Neuronal stem cell (in vitro differentiated cells): ENCODE measurements around the gene OR5A2. TPM values are rescaled to one million over a fixed set of nuclear protein-coding genes. Genes with fewer than 3 reads are reported as not detected.
A peak's percentile ranks its signal among the peaks of the same experiment; 100 is the strongest.

Experiments
- DNase-seq: peaks from one replicate; pipeline ENCODE4 v3.0.0-alpha.2; 2013; ENCODE audit warnings: low spot score
- H2AFZ ChIP-seq: one replicate; pipeline ENCODE4 v1.6.1; 2013; ENCODE audit warnings: mild to moderate bottlenecking, low read length, inconsistent platforms
- H2AK5ac ChIP-seq: 2 replicates; pipeline ENCODE4 v1.6.1; 2013; ENCODE audit warnings: low read depth, mild to moderate bottlenecking, inconsistent platforms, low read length, moderate library complexity, mixed read lengths
- H2BK120ac ChIP-seq: 2 replicates; pipeline ENCODE4 v1.6.1; 2013; ENCODE audit warnings: low read depth, mild to moderate bottlenecking, inconsistent platforms, low read length, moderate library complexity, mixed read lengths
- H2BK12ac ChIP-seq: one replicate; pipeline ENCODE4 v1.6.1; 2013; ENCODE audit warnings: low read length, inconsistent platforms
- H2BK15ac ChIP-seq: 2 replicates; pipeline ENCODE4 v1.6.1; 2013; ENCODE audit warnings: mild to moderate bottlenecking, low read length, inconsistent platforms, mixed read lengths
- H2BK5ac ChIP-seq: one replicate; pipeline ENCODE4 v1.6.1; 2013; ENCODE audit warnings: inconsistent platforms, mild to moderate bottlenecking, low read length, moderate library complexity
- H3K14ac ChIP-seq: one replicate; pipeline ENCODE4 v1.6.1; 2013; ENCODE audit warnings: low read length, inconsistent platforms
- H3K18ac ChIP-seq: 2 replicates; pipeline ENCODE4 v1.6.1; 2013; ENCODE audit warnings: low read length, inconsistent platforms
- H3K23ac ChIP-seq: 2 replicates; pipeline ENCODE4 v1.6.1; 2013; ENCODE audit warnings: low read depth, mild to moderate bottlenecking, mixed read lengths, low read length, inconsistent platforms; ENCODE audit not compliant: poor library complexity
- H3K27ac ChIP-seq: replicated peaks from 3 replicates; pipeline ENCODE4 v1.5.1; 2013; ENCODE audit warnings: low read length, inconsistent platforms
- H3K27me3 ChIP-seq, 3 experiments: 2 replicates each; pipeline ENCODE4 v1.6.1; 2013; ENCODE audit warnings: low read length in 3 of 3, mild to moderate bottlenecking in 2 of 3, inconsistent platforms in 1 of 3, low read depth in 1 of 3, mixed read lengths in 1 of 3, moderate library complexity in 1 of 3; ENCODE audit not compliant: control insufficient read depth in 3 of 3, insufficient read depth in 3 of 3
- H3K36me3 ChIP-seq, 2 donors: replicated peaks in 1 of 2; 2 replicates each; pipeline ENCODE4 v1.6.1; 2013; ENCODE audit warnings: low read length in 2 of 2; ENCODE audit not compliant: control insufficient read depth in 2 of 2, insufficient read depth in 2 of 2
- H3K4ac ChIP-seq: 2 replicates; pipeline ENCODE4 v1.6.1; 2013; ENCODE audit warnings: inconsistent platforms, mild to moderate bottlenecking, low read length, moderate library complexity
- H3K4me1 ChIP-seq, 2 donors: 1 replicate in 1 of 2; 2 replicates in 1 of 2; pipeline ENCODE4 v1.6.1; 2013; ENCODE audit warnings: low read length in 2 of 2, low read depth in 1 of 2; ENCODE audit not compliant: control insufficient read depth in 2 of 2, insufficient read depth in 1 of 2
- H3K4me2 ChIP-seq: one replicate; pipeline ENCODE4 v1.6.1; 2013; ENCODE audit warnings: mild to moderate bottlenecking, low read length, inconsistent platforms; ENCODE audit not compliant: insufficient read depth, poor library complexity, severe bottlenecking
- H3K4me3 ChIP-seq, 2 donors: 2 replicates each; pipeline ENCODE4 v1.5.1; 2013; ENCODE audit warnings: low read length in 2 of 2, mild to moderate bottlenecking in 2 of 2, inconsistent platforms in 1 of 2, moderate library complexity in 1 of 2
- H3K79me1 ChIP-seq: one replicate; pipeline ENCODE4 v1.6.1; 2013; ENCODE audit warnings: low read depth, mild to moderate bottlenecking, inconsistent platforms, low read length, moderate library complexity
- H3K9ac ChIP-seq: one replicate; pipeline ENCODE4 v1.6.1; 2013; ENCODE audit warnings: mild to moderate bottlenecking, low read depth, low read length, inconsistent platforms; ENCODE audit not compliant: poor library complexity
- H3K9me3 ChIP-seq, 2 donors: replicated peaks in 1 of 2; 2 replicates each; pipeline versions ENCODE3 to v1.6.1; 2013; ENCODE audit warnings: low read length in 2 of 2, mild to moderate bottlenecking in 2 of 2, inconsistent platforms in 1 of 2, low read depth in 1 of 2, mixed read lengths in 1 of 2, moderate library complexity in 1 of 2; ENCODE audit not compliant: control insufficient read depth in 2 of 2, insufficient read depth in 1 of 2
- H4K8ac ChIP-seq: one replicate; pipeline ENCODE4 v1.6.1; 2013; ENCODE audit warnings: low read depth, mild to moderate bottlenecking, inconsistent platforms, low read length, moderate library complexity
- H4K91ac ChIP-seq: one replicate; pipeline ENCODE4 v1.6.1; 2013; ENCODE audit warnings: low read length, low read depth, mild to moderate bottlenecking, inconsistent platforms; ENCODE audit not compliant: poor library complexity
- WGBS, 2 donors: extraction: QIAGEN DNeasy Blood & Tissue Kit; methylation state at CpG; one replicate each; pipeline ENCODE4 v1.1.7; 2013; ENCODE audit warnings: missing lambda C conversion rate in 2 of 2, mixed read lengths in 1 of 2; ENCODE audit not compliant: insufficient read length in 2 of 2, insufficient replicate concordance in 1 of 2; ENCODE audit errors: extremely low coverage in 2 of 2; 5-methylcytosine and 5-hydroxymethylcytosine counted together
- polyA plus RNA-seq, 2 experiments: library from polyadenylated mRNA; stranded (reverse); fragments of 200-250 nt; gene quantifications; one replicate each; pipeline ENCODE4 v1.2.3, GENCODE V29; 2013

The OR5A2 gene, protein sequence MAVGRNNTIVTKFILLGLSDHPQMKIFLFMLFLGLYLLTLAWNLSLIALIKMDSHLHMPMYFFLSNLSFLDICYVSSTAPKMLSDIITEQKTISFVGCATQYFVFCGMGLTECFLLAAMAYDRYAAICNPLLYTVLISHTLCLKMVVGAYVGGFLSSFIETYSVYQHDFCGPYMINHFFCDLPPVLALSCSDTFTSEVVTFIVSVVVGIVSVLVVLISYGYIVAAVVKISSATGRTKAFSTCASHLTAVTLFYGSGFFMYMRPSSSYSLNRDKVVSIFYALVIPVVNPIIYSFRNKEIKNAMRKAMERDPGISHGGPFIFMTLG
- not detected for polyA plus RNA-seq (2013, experiment 1 of 2)
- under 0.01 TPM for polyA plus RNA-seq (2013, experiment 2 of 2)

DNA sequence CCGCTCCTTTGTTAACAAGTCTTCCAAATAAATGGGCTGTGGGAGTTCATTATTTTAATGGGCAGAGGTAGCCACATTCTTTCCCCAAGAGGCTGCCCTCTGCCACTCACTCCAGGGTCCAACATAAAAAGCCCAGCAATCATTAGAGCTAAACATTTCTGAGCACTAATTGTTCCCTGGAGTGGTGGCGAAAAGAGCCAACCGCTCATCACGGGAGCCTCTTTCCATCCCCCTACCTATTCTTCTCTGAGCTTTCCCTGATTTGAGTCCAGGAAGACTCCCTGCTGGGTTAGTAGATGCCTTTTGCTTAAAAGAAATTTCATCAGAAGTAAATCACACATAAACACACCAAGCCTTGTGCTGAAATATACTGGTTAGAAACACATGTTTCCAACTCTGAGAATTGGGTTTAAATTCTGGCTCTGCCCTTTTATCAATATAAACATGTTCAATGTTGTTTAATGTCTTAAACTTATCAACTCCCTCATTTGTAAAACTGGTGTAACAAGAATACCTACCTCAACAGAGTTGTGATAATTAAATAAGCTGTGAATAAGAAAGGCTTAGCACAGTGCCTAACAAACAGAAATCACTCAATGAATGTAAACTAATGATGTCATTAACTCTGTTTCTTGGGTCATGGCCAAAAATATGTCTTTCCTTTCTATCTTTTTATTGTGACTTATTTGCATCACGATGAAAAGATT, at the start of gene OR5A2:
TSS of gene OR5A2 (minus strand) at position 53 of the 707 bp plus-strand sequence. CDS start 3,460 bp downstream, outside the sequence.
- H3K27ac ChIP-seq, result peak within 1 kb of the TSS; percentile 93
- WGBS, 2 donors, result no CpG with 5 or more reads among the region's 5 CpGs
- H3K4me3 ChIP-seq, result no peak within 1 kb of the TSS

DNA sequence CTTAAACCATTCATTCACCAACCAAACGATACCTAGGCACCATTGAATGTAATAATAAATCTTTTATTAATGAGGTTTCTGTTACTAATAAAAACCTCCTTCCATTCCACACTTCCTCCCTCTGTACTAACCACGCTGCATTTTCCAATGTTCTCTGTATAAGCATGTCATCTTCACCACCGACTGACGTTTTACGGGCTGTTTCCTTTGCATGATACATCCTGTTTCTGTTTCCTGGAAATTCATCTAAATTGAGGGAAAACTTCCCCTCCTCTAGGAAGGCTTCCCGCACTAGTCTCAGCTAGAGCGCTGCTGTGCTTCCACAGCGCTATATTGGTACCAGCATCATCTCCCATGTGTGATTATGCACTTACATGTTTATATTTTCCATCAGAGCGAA, 49.0 kb upstream of the OR5A2 start:
- Histone ChIP-seq H4K91ac (no peak overlapping the region), H3K27ac (no peak overlapping the region), H2AFZ (no peak overlapping the region), H3K18ac (no peak overlapping the region), H3K23ac (no peak overlapping the region), H2BK5ac (no peak overlapping the region), H2BK15ac (no peak overlapping the region), H3K79me1 (no peaks in the 10 kb centered on the region), H2BK120ac (no peak overlapping the region), H2AK5ac (no peak overlapping the region), H3K4me2 (no peak overlapping the region), H3K14ac (no peak overlapping the region), H3K9me3 (no peaks in the 10 kb centered on the region), H2BK12ac (no peak overlapping the region), H3K27me3 (no peaks in the 10 kb centered on the region), H3K36me3 (no peaks in the 10 kb centered on the region), H3K4me3 (no peak overlapping the region), H3K4me1 (no peaks in the 10 kb centered on the region), H3K9ac (no peak overlapping the region), H3K4ac (no peak overlapping the region), H4K8ac (no peak overlapping the region)
- no CpG with 5 or more reads among the region's 9 CpGs for WGBS, 2 donors
- DNase-seq, result no peak

More for the DNA sequence above, at the start of gene OR5A2:
- Histone ChIP-seq H4K8ac (no peak within 1 kb of the TSS), H2AK5ac (no peak within 1 kb of the TSS), H3K36me3 (no peaks in the 10 kb centered on the region), H3K4me1 (peaks cover 6 to 10% of the 10 kb centered on the region in 2 donors), H2AFZ (peak within 1 kb of the TSS; percentile 66), H2BK12ac (no peak within 1 kb of the TSS), H3K27me3 (no peaks in the 10 kb centered on the region), H2BK15ac (no peak within 1 kb of the TSS), H2BK120ac (no peak within 1 kb of the TSS), H3K14ac (no peak within 1 kb of the TSS), H3K4me2 (no peak within 1 kb of the TSS), H3K9ac (no peak within 1 kb of the TSS), H3K18ac (no peak within 1 kb of the TSS), H4K91ac (no peak within 1 kb of the TSS), H2BK5ac (no peak within 1 kb of the TSS), H3K79me1 (no peaks in the 10 kb centered on the region), H3K4ac (no peak within 1 kb of the TSS), H3K9me3 (no peaks in the 10 kb centered on the region), H3K23ac (no peak within 1 kb of the TSS)
- DNase-seq, result peak; percentile 76

DNA sequence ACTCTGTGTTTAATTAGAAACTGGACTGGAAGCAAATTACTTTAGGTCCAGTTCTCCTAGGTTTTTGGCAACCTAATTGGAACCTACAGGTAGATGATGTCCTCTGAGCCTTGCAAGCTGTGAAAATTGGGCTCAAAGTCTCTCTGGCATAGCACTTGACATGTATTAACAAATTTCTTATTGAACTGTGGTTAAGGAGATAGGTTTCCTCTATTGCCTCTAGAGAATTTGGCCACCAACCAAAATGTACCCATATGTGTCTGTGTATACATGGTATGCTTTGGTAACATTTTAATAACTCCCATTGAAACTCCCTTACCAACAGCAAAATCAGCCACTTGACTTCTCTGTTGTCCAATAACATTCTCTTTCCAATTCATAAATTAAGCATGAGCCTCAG, 46.8 kb upstream of the OR5A2 start, which contains the start of gene OR4D10:
TSS of gene OR4D10 (plus strand) at position 301 of the 400 bp plus-strand sequence. CDS start 4,115 bp downstream, outside the sequence.
- Histone ChIP-seq H2BK15ac (no peak within 1 kb of the TSS), H3K27me3 (no peaks in the 10 kb centered on the region), H2BK120ac (no peak within 1 kb of the TSS), H3K9ac (no peak within 1 kb of the TSS), H3K23ac (no peak within 1 kb of the TSS), H3K4me1 (no peaks in the 10 kb centered on the region), H4K91ac (no peak within 1 kb of the TSS), H2AK5ac (no peak within 1 kb of the TSS), H2BK5ac (no peak within 1 kb of the TSS), H3K27ac (no peak within 1 kb of the TSS), H3K79me1 (no peaks in the 10 kb centered on the region), H3K4ac (no peak within 1 kb of the TSS), H3K14ac (no peak within 1 kb of the TSS), H4K8ac (no peak within 1 kb of the TSS), H3K36me3 (no peaks in the 10 kb centered on the region), H3K18ac (no peak within 1 kb of the TSS), H2AFZ (no peak within 1 kb of the TSS), H3K4me3 (no peak within 1 kb of the TSS), H3K9me3 (no peaks in the 10 kb centered on the region), H3K4me2 (no peak within 1 kb of the TSS), H2BK12ac (no peak within 1 kb of the TSS)
- no peak for DNase-seq

DNA sequence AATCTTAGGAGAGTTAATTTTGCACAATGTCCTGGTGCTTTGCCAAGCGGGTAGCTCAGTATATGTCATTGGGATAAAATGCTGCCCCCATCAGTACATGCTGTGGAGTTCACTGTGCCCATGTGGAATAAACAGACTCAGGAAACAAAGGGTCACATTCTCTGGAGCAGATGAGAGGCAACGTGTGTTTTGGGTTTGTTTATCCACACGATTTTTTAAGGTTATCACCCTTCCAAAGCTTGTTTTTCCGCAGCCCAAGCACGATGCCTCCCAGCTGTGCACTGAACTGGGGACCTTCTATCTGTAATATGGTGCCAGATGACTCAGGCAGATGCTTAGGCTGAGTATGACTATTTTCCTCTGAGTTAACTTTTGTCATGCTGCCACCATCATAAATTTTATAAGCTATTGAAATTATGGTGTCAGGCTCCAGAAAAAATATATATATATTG, 37.0 kb upstream of the OR5A2 start:
- DNase-seq, result no peak
- Histone ChIP-seq H3K4me2 (no peak overlapping the region), H3K27ac (no peak overlapping the region), H3K9me3 (no peaks in the 10 kb centered on the region), H3K4me1 (peaks cover 0 to 2% of the 10 kb centered on the region in 2 donors), H3K4ac (no peak overlapping the region), H4K8ac (no peak overlapping the region), H3K4me3 (no peak overlapping the region), H2BK15ac (no peak overlapping the region), H2BK5ac (no peak overlapping the region), H3K14ac (no peak overlapping the region), H3K23ac (no peak overlapping the region), H3K27me3 (no peaks in the 10 kb centered on the region), H3K18ac (no peak overlapping the region), H3K9ac (no peak overlapping the region), H3K36me3 (no peaks in the 10 kb centered on the region), H3K79me1 (no peaks in the 10 kb centered on the region), H2BK120ac (no peak overlapping the region), H2AK5ac (no peak overlapping the region), H2AFZ (no peak overlapping the region), H4K91ac (no peak overlapping the region), H2BK12ac (no peak overlapping the region)
- WGBS, 2 donors, result no CpG with 5 or more reads among the region's 5 CpGs
